CD4-positive, alpha-beta T cell treated with Interleukin-4 for 1 hour (primary cell): Measurements from ENCODE around the gene PITX1.
A peak's percentile ranks its signal among the peaks of the same experiment; 100 is the strongest.

Experiments
- DNase-seq, 2 donors: peaks; one replicate each; pipeline ENCODE4 v3.0.0-alpha.2; 2020 to 2022

The PITX1 gene

DNA sequence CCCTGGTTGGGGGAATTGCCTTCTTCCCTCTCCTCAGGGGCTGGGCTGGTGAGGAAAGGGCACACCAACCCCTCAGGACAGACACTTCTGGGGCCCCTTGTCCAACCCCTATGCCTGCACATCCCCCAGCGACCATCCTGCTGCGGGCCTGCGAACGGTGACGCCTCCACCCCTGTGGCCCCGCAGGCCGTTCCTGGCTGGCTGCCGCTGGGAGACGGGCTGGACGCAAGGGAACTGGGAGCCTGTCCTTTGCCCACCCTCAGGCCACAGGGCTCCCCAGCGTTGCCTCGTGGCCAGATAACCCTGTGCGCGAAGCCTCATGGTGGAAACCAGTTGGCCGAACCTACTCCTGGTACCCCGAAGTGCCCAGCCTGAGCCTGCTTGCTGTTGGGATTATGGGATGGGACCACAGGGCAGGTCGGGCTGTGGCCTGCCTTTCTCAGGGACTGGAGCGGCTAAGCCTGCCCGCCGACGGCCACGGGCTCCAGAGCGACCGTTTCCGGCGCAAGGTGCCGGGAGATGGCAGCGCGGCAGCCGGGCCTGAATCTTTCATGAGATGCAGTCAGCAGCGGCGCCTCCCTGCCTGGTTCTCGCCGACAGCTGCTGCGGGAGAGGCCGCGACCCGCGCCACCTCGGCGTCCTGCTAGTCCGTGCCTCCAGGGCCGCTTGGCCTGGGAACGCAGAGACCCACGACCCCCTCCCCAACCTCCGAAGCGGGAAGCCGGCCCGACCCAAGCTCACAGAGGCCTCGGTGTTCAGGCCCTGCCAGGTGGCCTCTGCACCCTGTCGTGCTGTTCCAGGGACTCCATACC lies 6.5 kb upstream of the PITX1 start:
- no peak for DNase-seq

DNA sequence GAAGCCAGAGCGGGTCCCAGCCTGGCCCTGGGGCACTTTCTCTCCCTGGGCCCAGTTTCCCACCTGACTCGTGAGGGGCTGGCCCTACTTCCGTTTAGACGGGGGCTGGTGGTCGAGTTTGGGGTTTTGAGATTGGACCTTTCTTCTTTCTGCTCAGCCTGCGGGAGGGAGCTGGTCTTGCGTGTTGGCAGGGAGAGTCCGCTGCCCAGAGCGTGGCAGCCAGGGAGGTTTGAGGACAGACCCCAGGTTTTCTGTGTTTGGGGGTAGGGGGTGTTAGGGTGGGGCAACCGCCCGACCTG lies 6.0 kb upstream of the PITX1 start:
- DNase-seq: no peak

GRCh38 chr5:135039271-135040033 lies 5.4 kb upstream of the PITX1 start:
- no peak for DNase-seq

DNA sequence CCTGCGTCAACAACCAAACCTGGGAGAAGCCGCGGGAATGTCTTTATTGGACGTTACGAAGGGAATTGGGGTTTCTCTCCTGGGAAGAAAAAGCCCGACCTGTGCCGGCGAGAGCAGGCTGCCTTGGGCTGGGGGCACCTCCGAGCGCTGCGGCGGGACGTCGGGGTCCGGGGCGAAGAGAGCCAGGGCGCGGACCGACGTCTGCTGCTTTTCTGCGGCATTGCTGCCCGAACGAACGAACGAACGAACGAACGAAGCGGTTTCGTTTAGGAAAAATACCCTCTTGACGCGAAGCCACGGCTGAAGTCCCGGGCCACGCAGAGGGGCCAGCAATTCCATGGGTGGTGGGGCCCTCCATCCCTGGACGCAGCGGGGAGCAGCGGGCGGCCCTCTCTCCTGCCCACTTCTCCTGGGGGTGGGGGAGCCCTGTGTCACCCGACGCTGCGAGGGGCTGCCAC lies 4.8 kb upstream of the PITX1 start:
- no peak for DNase-seq

GRCh38 chr5:135038205-135038812 lies 4.3 kb upstream of the PITX1 start:
- DNase-seq: no peak

DNA sequence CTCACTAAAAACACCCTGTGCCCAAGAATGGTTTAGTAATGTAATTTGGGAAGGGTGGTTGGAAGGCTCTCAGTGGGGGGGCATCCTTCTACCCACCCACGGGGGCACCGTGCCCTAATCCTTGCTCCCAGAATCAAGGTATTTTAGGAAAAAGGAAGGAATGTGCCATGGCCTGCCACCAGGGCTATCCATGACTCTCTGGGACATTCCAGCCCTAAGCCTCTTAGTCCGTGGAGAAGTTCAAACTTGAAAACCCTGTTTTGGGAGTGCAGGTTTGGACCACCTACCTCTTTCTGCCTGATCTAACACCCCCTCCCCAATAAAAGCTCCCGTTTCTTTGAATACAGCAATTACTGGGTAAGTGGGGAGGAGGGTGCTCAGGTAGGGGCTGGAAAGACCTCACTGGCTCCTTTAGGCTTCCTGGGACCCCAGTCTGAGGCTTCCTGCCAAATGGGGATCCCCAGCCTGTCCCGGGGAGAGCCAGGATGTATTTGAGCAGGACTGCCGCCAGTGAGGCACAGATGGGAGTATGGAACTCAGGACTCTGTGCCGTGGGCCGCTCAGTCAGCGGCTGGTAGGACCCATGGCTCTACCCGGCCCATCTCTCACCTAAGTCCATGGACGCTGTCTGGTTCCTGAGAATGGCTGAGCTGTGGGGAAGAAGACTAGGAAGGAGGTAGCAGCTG lies 3.6 kb upstream of the PITX1 start:
- DNase-seq: no peak

DNA sequence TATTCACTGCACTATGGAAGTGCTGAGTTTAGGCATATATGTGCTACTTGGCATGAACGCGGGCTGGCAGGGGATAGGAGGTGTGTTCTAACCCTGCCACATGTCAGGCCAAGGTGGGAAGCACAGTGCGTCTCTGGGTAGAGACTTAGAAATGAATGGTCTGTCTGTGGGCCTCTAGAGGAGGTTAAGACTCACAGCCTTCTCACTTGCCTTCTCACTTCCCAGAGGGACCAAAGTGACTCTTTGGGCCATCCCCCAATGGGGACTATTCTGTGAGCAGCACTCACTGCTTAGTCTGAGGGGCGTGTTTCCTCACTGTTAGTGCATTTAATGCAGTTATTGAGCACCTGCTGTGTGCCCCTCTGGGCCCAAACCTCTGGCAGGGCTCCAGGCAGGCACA lies 2.4 kb upstream of the PITX1 start:
- no peak for DNase-seq

GRCh38 chr5:135035678-135036030 lies 1.6 kb upstream of the PITX1 start:
- no peak for DNase-seq

DNA sequence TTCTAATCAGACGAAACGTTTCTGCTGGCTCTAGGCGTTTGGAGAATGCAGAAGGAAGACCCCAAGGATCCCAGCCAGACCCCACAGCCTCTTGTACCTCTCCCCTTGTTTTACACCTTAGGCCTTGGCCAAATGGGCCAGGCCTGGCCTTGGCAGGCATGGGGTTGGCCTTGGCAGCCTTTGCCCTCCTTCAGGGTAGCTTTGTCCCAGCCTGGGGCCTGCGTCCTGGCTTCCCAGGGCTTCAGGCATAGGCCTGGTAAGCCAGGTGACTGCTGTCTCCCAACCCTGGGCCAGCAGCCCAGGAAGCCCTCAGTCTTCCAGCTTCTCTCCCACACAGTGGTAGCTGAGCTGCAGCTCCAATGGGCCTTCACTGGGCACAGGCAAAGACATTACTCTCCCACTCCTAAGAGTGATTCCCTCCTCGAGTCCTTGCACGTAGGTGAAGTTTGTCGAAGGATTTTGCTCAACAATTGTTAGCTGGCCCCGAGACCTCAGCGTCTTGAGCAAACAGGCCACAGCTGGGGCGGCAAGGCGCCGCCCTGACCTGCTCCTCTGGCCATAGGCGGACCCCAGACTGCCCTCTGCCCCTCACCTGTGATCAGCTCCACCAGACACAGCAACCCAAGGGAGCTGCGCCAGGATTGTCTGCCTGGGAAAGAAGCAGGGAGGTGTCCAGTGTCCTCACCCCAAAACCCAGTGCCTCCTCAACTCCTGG lies 1.1 kb upstream of the PITX1 start:
- DNase-seq: no peak

DNA sequence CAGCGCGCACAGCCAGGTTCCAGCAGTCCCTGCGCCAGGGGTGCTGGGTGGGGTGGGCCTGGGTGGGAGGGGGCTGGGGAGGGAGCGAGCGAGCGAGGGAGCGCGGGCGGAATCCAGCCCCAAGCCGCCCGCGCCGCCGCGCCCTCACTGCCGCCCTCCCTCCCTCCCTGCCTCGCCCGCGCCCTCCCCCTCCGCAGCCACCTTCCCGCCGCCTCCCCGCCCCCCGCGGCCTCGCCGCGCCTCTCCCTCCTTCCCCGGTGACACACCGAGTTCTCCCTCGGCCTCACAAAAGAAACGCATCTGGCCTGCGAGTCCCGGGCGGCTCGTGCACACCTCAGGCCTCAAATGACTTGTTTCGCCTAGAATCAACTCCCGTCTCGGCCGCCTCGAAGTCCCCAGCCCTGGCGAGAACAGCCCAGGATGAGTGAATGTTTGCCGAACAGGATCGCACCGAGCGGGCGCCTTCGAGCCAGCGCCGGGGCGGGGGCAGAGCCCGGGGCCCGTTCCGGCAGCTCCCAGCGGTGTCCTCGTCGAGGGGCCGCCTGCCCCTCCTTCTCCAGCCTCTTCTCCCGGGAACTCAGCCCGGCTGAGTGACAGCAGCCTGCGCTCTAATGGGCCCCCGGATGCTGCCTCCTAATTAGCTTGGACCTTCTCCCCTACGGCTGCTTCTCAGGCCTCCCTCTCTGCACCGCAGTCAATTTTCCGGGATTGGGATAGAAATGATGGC lies 371 bp upstream of the PITX1 start:
- no peak for DNase-seq

GRCh38 chr5:135032999-135033861 lies 798 bp downstream of the PITX1 start:
- peak in 1 of 2 donors; percentile 5 for DNase-seq

GRCh38 chr5:135032695-135032998 lies 1.4 kb downstream of the PITX1 start:
- DNase-seq: no peak

GRCh38 chr5:135031813-135032694 lies 2.0 kb downstream of the PITX1 start:
- DNase-seq: no peak

DNA sequence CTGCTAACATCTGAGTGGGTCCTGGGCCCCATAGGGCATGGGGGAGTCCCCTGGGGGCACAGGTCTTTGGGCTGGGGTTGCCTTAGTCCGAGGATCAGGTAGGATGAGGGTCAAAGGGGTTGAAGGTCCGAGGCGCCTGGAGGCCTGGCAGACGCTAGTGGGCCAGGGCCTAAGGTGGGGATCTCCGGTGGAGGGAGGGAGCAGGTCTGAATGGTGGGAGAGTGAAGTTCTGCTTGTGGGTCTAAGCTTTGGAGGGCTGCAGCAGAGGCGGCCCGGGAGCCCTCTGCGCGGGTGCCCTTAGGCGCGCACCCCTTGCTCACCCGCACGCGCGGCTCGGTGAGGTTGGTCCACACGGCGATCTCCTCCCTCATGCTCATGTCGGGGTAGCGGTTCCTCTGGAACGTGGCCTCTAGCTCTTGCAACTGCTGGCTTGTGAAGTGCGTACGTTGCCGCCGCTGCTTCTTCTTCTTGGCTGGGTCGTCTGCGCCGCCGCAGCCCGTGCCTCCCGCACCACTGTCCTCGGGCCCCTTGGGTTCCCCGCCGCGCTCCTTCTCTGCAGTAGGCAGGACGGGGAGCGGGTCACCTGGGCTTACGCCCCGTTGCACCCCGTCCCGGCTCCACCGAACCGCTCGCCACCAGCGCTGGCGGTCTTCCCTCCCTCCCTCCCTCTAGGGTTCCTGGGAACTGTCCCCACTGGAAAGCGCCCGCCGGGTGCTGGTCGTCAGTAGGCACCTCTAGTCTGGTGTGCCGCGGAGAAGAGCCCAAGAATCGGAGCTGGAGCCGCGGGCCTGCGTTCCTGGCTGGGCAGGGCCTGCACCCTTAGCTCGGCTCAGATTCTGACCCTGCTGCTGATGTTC lies 2.8 kb downstream of the PITX1 start:
- no peak for DNase-seq

- DNase-seq: no peak
These were observed 3.7 kb downstream of the PITX1 start for GRCh38 chr5:135030123-135030955.

GRCh38 chr5:135029477-135030122 lies 4.4 kb downstream of the PITX1 start:
- DNase-seq: no peak

- DNase-seq: no peak
These were observed 5.1 kb downstream of the PITX1 start for GRCh38 chr5:135028791-135029476.
